NCI-H774 (cell line): ENCODE results near the gene HEPACAM.
"Not testable (repeated sequence)": the region's sequence is repeated elsewhere in the genome, so short reads cannot be mapped to it uniquely, and the experiment has no call there.

Experiments used
- DNase-seq: peaks from one replicate; lab custom pipeline; 2025; lab: John Stamatoyannopoulos, UW

HEPACAM gene, protein sequence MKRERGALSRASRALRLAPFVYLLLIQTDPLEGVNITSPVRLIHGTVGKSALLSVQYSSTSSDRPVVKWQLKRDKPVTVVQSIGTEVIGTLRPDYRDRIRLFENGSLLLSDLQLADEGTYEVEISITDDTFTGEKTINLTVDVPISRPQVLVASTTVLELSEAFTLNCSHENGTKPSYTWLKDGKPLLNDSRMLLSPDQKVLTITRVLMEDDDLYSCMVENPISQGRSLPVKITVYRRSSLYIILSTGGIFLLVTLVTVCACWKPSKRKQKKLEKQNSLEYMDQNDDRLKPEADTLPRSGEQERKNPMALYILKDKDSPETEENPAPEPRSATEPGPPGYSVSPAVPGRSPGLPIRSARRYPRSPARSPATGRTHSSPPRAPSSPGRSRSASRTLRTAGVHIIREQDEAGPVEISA

DNA sequence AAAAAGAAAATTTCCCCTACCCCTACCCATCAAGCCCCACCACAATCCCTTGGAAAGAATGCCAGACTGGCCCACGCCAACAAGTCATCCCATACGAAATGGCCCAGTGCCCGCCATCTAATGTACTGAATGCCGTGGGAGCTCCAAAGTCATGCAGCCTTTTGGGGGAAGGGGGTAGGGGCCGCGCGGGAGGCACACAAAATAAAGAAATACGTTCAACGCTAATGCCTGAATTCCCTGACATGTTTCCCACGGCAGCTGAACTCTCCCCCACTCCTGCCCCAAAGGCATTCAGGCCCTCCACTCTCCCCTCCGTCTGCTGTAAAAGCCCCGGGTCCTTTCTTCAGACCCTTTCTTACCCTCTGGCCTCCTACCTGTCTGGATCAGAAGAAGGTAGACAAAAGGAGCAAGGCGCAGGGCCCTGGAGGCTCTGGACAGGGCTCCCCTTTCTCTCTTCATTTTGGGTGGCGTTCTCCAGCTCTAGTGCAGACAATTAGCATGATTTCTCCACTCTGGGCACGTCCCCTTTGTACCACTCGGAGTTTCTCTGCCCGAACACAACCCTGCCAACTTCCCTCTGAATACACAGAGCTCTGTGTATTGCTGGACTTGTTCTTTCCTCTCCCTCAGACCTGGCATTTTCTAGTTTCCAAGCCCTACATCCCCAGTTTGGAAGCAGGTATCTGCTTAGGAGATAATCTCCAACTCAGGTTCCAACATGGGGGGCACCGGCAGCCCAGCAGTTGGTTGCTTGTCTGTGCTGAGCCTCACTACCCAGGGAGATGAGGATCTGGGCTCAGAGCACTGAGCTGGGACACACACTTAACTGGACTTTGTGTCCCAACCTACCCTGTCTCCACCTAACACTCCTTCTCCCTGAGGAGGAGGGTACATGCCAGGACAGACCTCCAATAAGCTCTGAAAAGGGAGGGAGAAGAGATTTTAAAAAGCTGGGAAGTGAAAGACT lies at the start of gene HEPACAM:
TSS of gene HEPACAM (minus strand) at position 500 of the 967 bp plus-strand sequence. CDS start at position 459, 41 bp downstream.
- DNase-seq: no peak

DNA sequence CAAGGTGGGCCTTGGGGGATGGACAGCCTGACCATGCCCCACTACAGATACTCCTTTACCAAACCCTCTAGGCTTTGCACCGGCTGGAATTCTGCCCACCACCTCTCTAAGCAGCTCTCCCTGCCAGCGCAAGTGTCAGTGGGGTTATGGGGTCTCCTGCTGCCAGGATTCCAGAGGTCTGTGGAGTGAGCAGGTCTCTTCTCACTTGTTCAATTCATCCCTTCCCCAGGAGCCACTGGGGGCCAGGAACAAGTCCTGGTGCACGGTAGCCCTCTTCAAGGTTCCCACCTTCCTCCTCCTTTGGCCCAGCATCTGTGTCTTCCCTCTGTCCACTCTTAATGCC lies 48.6 kb upstream of the HEPACAM start:
- DNase-seq: no peak

DNA sequence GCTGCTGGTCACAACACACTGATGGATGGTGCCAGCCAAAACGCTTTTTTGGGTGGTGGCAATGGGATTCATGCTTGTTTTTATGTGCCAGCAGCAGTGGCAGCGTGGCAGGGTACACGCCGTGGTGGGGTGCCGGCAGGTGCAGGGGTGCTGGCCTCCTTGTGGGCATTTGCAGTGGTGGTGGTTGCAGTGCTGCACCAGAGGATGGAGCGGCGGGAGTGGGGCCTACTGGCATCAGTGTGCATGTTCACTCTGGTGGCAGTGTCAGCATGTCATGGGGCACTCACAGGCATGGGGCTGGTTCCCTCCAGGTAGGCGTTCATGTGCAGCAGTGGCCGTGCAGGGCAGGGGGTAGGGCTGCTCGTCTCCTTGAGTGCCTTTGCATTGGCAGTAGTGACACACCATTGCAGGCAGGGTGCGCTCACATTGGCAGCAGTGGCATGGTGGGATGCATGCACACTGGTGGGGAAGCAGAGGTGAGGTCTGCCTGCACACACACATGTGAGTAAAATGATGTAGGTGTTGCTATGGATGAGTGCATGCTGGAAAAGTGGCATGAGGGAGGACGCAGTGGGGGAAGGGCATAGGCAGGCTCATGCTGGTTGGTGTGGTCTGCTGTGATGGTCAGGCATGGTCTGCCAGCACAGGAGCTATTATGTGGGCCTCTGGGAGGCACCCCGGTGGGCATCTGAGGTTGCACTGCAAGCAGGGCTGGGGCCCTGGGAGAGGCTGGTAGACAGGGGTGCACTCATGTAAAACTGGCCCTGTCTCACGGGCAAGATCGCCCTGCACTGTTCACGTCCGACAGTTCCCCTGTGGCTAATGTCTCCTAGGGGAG lies 48.0 kb upstream of the HEPACAM start:
- DNase-seq: no peak

DNA sequence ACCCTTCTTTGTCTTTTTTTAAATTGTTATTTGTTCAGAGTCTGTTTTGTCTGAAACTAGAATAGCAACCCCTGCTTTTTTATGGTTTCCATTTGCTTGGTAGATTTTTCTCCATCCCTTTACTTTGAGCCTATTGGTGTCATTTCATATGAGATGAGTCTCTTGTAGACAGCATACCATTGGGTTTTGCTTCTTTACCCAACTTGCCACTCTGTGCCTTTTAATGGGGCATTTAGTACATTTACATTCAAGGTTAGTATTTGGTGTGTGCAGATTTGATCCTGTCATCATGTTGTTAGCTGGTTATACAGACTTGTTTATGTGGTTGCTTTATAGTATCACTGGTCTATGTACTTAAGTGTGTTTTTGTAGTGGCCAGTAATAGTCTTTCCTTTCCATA lies 46.2 kb upstream of the HEPACAM start:
- DNase-seq: no peak

DNA sequence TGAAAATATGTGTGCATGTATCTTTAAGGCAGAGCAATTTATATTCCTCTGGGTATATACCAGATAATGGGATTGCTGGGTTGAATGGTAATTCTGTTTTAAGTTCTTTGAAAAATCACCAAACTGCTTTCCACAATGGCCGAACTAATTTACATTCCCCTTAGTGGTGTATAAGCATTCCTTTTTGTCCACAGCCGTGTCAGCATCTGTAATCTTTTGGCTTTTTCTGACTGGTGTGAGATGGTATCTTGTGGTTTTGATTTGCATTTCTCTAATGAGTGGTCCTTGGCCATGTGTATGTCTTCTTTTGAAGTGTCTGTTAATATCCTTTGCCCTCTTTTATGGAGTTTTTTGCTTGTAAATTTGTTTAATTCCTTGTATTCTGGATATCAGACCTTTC lies 42.5 kb upstream of the HEPACAM start:
- no peak for DNase-seq

DNA sequence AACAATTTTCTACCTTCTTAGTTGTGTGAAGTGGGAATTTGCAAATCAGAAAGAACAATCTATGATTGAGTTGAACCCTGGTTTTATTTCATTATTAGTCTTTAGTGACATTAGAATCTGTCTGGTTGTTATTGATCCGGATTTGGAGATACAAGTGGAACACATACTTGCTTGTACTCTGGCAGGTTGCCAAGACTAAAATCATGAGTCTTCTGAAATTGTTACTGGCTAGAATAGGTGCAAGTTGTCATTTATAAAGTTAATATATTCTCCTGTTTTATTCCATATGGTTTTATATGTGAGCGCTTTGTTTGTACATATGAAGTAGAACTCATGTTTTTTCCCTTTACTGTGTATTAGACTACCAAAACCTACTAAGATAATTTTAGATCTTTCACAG lies 41.2 kb upstream of the HEPACAM start:
- DNase-seq: no peak

DNA sequence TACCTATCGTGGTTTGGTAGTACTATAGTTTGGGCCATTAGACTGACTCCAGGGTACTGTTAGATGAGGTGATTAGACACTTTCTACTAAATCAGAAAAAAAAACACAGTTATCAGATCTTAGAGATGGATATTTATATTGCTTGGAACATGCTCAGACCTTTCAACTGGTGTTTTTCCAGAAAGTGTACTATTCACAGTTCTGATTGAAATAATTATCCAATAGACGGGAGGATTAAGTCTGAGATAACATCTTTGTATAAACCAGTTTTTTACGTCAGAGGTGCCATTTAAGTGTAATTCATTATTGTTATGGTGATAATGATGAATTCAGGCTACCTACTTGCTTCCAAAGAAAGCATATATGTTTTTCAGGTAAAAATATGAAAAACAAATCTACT lies 40.7 kb upstream of the HEPACAM start:
- DNase-seq: no peak

DNA sequence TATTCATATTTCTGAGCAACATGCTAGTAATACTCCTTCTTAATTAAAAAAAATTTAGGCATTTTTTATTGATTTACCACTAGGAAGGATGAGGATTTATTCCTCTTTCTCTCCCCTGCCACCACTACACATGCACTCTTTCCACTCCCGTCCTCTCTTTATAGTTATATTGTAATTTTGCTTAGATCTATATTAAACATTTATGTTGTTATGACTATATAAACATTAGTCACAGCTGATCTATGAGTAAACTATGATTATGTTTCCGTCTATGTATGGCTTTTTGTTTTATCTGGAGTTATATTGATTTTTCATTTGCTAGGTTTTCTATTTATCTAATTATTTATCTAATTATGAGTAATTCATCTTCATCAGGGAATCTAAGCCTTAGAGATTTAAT lies 36.0 kb upstream of the HEPACAM start:
- DNase-seq: no peak

DNA sequence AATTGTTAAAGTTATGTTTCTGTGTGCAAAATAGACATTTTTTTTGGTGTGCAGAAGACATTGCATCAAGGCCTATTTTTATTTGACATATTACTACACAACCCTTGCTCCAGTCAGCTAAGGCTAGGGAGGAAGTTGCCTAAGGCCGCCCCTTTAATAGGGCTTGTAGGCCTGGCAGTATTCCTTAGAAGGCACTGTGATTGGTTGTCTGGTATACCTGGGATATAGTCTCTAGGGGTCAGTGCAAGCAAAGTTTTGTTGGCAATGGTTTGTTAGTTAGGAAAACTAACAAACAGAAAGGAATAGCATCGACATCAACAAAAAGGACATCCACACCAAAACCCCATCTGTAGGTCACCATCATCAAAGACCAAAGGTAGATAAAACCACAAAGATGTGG lies 35.1 kb upstream of the HEPACAM start:
- DNase-seq: no peak

DNA sequence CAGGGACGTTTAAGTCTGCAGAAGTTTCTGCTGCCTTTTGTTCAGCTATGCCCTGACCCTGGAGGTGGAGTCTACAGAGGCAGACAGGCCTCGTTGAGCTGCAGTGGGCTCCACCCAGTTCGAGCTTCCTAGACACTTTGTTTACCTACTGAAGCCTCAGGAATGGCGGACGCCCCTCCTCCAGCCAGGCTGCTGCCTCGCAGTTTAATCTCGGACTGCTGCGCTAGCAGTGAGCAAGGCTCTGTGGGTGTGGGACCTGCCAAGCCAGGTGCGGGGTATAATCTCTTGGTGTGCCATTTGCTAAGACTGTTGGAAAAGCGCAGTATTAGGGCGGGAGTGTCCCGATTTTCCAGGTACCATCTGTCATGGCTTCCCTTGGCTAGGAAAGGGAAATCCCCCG lies 32.4 kb upstream of the HEPACAM start:
- not testable (repeated sequence) for DNase-seq

DNA sequence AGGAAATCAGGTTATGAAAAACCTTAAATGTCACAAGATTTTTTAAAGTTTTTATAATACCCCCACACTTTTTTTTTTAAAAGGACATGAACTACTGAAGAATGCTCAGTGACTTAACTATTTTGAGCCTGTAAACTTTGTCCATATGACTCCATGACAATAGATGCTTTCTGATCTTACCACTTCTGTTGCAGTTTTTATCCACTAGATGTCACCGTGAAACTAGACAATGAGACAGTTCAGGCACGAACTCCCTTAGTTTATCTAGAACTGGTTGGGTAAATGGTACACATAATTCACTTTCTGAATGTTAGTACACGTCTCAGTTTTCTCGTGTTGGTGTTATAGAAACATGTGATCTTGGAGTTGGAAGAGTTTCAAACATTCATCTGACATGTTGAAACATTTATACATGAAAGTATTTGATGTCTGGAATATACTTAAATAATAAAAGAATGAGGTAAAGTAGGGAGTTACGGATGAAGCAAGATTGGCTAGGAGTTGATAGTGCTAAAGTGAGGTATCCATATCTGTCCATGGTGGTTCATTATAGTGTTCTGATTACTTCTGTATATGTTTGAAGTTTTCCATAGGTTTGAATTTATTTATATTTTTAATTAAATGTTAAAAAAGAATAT lies 26.2 kb upstream of the HEPACAM start:
- peak; percentile 38 for DNase-seq

DNA sequence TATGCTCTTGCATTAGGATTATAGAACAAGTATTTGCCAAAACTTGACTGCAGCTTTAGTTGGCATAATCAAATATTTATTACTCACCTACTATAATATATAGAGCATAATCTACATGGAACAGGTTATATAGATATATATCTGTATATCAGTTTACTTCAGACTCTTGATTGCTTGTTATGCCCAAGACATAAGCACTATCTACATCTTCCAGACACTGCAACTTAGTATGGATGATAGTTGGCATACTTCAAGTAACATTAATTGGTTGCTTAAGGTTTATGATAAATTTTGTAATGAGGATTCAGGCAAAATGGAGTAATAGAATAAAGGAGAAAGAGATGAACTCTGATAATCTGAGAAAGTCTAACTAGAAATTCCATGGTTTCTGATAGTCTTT lies 19.2 kb upstream of the HEPACAM start:
- no peak for DNase-seq

DNA sequence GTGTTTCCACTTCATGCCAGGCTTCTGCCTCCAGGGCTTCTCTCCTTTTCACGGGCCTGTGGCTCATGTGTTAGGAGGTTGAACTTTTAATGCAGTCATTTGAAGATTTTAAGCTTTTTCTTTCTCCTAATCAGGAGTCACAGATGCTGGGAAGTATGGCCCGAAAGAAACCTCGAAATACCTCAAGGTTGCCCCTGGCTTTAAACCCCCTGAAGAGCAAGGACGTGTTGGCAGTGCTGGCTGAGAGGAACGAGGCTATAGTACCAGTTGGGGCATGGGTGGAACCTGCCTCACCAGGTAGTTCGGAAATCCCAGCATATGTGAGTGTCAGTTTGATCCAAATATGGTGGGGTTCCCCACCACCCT lies 18.7 kb upstream of the HEPACAM start:
- no peak for DNase-seq

DNA sequence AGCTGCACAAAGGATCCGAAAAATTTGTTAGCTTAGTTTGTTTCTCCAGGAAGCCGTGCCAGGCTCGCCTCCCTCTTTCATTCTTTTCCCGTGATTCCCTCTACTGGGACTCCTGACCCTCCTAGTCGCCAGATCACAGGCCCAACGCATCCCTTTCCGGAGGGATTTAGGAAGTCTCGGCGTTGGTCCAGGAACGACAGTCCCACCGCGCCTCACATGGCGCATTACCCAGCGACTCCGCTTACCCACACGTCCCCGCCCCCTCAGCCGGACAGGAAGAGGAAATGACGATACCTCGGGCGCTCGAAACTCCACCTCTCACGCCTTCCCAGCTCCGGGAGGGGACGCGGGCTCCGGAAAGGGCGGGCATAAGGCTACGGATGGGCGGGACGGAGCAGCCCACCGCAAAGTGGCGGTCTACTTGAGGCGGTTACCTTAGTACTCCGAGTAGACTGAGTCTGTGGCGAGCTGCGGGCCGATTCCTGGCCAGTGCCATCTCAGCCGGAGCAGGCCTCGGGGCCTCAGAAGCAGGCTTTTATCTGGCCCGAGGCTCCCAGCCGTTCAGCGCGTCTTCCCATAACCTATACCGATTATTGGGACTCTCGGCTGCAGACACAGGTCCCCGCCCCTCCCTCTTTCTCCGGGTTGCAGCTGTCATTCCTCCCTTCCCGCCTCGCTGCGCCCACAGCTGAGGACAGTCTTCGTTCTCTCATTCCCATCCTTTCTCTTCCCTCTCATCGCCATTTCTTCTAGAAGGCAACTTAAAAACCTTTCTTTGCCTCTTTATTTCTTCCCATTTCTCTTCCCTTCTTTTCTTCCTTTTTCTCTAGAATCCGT lies 18.1 kb upstream of the HEPACAM start, which contains the start of gene CCDC15:
TSS of gene CCDC15 (plus strand) at position 450 of the 837 bp plus-strand sequence. CDS start 531 bp downstream, outside the sequence.
- DNase-seq: peak; percentile 98

DNA sequence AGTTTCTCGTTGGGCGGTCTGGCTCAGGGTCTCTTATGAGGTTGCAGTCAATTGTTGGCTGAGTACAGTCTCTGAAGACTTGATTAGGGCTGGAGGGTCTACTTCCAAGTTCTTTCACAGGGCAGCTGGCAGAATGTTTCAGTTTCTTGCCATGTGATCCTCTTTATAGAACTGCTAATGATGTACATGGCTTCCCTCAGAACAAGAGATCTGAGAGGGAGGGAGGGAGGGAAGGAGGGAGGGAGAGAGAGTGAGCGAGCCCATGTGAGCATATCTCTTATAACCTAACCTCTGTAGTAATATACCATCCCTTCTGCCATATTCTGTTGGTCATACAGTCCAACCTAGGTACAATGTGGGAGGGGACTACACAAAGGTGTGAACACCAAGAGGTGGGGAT lies 15.5 kb upstream of the HEPACAM start:
- no peak for DNase-seq

DNA sequence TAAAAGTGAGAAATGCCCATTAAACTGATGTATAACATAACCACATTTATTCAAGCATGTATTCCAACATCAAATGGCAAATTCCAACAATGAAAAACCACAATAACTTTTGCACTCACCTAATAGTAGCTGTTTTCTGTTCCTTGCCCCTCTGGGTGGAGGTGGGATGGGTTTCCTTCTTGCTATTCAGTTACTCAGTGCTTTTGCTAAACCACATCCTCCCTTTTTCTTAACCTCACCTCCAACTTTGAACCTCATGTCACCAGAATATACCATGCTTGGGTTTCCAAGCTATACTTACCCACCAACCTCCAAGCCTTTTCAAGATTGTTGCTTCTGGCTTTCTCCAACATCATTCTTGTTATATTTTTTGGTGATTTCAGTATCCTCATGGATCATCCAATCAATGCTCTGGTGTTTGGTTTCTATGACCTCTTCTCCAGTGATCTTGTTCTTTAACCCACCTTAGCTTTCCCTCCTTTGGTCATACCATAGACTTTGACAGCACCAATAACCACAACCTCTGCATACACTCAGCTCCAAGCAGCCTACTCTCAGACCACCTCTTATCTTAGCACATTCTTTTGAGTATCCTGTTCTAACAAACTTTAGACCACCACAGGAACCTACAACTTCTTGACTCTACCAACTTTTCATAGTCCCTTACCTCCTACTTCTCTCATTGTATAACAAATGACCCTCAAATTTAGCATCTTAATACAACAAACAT lies 14.9 kb upstream of the HEPACAM start:
- no peak for DNase-seq

DNA sequence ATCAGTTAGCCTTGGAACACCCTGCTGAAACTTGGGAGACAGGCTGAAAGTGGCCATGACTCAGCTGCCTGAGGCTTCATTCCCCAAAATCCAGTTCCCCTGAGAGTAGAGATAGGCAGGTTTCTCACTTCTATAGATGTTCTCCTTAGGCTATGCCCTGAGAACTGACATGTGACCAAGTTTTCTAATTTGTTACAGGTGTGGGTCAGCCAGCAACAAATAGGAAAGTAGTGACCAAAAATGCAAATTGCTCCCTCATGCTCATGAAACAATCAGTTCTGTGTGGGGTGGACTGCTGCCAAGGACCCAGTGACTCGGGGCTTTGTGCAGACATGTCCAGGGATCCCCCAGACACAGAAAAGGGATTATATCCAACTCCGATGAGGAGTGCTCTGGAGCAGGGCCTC lies 10.9 kb upstream of the HEPACAM start:
- no peak for DNase-seq

DNA sequence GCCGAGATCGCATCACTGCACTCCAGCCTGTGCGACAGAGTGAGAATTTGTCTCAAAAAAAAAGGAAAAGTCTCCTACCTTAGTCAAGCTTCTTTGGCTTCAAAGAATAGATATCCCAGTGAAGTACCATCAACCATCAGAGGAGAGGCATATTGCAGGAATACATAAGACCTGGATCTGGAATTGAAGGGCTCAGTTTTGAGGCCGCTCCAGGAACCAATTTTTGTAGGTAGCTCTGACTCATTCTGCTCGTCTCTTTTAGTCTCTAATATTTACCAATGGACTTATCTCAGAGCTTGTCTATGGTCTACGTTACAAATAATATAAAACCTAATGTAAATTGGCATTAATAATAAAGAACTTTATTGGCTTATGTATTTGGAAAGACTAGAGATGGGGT lies 10.0 kb upstream of the HEPACAM start:
- no peak for DNase-seq

DNA sequence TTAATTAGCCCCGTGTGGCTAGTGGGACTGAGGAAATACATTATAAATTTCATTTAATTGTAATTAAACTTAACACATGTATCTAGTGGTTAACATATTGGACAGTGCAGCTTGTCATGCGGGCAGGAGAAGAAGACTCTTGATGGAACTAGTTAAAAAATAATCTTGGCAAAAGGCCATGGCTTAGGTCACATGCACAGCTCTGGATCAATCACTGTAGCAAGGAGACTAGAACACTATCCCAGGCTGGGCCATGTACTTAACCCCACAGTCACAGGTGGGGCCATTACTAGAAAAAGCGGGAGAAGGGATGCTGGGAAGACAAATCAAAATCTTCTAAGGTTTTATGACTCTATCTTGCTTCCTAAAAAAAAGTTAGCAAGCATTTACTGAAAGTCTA lies 8.7 kb upstream of the HEPACAM start:
- DNase-seq: no peak

DNA sequence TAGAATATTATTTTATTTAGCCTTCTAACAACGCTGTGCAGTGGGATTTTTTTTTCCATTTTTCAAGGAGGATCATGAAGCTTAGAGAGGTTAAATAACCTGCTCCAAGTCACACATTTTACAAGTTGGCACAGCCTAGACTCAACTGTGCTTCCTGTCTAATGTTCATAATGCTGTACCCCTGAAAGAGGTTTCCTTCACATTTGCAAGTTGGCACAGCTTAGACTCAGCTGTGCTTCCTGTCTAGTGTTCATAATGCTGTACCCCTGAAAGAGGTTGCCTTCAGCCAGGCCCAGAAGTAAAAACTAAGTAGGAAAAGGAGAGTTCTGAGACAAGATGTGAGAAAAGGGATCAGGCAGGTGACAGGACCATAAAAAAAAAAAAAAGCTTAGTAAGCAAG lies 7.9 kb upstream of the HEPACAM start:
- DNase-seq: no peak
